GM18870 (cell line): Measurements from ENCODE around the gene CABLES1.

Experiments used
- ATAC-seq: cut with Tn5 transposase; IDR thresholded peaks from one replicate; pipeline ENCODE4 v1.9.1; 2021; ENCODE audit warnings: moderate library complexity; ENCODE audit not compliant: unreplicated experiment

CABLES1 gene

DNA sequence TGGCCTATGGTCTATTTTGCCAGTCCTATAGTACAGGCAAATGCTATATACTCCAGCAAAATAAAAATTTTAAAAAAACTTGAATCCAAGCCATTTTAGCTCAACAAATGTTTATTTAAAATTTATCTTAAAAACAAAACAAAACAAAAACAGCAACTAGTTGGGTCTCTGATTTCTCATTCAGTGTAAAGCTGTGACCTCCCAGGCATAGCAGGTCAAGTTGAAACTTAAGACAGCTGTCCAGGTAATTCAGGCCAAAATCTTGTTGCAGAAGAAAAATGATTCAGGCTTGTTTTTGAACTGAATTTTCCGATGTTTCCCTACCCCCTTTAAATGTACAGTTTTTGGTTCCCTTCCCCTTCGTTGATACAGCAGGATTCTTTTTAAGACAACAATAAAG is 58.5 kb downstream of the CABLES1 start:
- ATAC-seq, result no peak

DNA sequence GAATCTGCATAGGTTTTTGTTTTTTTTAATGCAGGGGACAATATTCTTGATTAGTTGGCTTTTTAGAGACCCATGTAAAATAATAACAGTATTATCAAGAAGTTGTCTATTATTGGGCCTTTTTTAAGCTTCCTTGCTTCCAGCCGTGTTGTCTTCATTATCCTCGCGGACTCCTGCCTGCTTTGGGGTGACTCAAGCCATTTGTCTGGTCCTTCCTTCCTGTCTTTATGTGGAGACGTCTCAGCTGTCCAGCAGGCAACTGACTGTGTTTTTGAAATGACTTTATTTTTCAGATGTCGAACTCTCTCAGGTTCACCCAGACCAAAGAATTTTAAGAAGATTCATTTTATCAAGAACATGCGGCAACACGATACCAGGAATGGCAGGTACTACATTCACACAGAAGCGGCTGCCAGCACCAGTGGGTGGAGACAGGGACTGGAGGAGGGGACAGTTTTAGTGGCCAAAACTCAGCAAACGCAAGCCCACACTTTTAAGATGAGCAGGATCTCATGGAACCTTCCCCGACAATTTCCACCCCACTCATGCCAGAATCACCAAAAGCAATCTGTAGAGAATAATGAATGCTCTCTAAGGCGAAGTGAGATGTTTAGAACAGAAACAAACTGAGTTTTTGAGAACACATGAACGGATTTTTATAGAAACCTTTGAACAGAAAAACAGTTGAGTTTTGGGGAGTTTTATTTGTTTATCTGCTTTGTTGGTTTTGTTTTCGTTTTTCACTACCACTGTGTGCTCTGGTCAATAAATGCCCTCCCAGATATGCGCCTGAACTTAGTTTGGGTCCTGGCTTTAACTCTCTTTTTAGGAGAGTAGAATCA is 59.1 kb downstream of the CABLES1 start:
- no peak for ATAC-seq

DNA sequence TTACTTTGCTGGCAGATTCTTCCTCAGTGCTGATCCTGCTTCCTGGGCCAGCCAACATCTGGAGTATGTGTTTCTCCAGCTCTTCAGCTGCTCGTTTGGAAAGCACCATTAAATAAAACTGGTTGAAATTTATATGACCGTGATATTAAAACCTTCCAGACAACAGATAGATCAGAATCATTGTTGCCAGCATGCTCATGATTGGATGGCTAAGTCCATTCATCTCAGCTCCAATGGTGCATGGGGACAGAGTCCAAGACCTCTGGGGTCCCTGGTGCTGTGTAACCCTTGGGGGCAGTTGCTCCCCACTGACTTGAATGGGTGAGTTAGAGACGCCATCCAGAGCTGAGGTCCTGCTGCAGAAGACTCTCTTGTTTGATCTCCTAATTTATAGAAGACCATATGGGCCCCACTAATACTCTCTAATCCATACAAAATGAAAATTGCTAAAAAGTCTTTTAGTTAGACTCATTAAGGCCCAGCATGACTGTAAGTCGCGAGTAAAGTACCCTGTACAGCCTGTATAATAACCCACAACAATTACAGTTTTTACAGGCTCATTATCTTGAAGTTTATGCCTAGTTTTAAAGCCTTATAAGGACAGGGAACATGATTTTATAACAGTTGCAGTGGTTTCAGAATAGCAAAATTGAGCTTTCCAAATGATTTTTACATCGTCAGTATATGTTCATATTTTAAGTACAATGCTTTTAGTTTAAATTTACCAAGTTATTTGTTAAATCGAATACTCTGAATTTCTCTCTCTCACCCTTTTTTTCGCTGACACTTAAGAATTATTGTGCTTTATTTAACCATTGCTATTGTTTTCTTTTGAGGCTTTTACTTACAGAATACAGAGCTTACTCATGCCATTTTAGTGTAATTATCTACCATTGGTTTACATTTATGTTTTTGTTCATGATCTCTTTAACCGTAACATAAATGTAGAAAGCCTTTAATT is 60.0 kb downstream of the CABLES1 start:
- no peak for ATAC-seq

DNA sequence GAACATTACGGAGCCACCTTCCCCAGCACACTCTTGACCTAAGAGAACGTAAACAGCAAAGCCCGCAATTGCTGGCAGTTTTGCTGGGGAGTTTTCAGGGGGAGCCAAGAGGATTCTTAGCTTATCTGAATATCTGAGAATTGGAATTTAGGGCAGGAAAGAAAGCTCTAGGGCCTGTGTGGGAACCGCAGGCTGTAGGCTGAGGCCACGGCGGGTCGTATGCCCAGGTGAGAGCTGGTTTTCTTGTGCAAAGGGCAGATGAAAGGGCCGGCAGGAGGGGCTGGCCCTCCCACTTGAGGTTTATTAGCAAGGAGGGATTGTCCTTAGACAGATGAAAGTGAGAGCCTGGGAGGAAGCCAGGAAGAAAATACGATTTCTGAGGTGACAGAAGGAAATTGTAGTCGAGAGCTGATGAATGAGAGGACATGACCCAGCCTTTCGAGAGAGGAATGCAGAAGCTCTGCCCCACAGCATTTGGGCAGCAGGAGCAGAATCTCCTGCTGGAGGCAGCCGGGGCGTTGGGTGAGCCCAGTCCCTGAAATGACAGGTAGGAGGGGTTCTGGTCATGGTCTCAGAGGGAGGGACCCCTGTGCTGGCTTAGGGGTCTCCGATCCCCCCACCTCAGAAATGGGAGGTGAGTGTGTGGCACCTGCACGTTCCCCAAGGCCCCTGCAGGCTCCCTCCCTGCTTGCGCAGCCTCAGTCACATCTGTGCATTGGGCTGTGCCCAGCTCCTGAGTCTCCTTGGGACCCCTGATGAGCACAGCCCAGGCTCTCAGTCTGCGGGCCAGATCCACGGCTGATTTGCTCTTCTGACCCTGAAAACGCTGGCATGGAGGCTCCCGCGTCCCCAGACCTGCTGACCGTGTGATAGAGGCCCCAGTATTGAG is 61.1 kb downstream of the CABLES1 start:
- no peak for ATAC-seq

DNA sequence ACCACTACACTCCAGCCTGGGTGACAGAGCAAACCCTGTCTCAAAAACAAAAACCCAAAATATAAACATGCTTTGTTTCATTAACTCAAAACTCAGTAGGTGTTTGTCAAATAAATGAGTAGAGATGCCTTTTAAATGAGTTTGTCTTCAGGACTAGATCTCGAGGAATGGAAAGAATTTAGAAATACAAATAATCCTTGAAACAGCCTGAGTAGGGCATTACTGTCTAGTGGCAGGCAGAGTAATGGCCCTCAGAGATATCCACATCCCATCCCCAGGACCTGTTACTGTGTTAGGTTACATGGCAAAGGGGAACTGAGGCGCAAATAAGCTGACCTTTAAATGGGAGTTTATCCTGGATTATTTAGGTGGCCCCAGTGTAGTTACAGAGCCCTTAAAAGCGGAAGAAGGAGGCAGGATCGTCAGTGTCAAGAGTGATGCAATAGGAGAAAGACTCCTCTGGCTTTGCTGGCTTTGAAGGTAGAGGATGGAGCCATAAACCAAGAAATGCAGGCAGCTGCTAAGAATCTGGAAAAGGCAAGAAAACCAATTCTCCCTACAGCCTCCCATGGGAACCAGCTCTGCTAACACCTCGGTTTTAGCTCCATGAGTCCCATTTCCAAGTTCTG is 63.0 kb downstream of the CABLES1 start:
- no peak for ATAC-seq

DNA sequence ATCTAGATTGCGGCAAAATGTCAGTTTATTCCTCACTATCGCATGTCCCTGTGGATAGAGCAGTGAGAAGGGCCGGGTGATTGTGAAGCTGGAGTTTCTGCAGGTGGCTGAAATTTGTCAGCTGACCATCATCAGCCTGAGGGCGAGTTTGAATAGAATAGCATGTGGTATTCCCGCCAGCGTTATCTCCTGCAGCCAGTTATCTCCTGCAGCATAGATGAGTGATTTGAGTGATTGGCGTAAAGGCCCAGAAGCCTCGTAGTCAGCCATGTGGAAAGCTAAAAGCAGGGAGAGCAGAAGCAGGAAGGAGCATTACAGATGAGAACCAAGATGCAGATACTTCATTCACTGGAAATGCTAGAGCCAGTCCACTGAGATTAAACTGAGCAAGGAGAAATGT is 65.5 kb downstream of the CABLES1 start:
- ATAC-seq, result no peak

DNA sequence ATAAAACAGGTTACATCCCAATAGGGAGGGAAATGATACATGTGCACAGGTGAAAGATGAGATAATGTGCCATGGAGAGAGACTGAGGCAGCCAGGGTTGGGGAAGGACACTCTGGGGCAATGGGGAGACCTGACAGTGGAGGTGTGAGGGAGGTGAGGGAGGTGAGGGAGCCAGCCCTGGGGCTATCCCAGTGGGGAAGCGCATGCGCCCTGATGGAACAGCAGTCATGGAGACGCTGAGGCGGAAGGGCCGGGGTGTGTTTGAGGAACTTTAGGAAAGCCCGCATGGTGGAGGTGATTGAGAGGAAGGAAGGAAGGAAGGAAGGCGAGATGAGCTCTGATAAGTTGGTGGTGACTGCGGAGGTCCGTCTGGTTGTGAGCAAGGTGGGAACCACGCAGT is 66.5 kb downstream of the CABLES1 start:
- ATAC-seq, result no peak

DNA sequence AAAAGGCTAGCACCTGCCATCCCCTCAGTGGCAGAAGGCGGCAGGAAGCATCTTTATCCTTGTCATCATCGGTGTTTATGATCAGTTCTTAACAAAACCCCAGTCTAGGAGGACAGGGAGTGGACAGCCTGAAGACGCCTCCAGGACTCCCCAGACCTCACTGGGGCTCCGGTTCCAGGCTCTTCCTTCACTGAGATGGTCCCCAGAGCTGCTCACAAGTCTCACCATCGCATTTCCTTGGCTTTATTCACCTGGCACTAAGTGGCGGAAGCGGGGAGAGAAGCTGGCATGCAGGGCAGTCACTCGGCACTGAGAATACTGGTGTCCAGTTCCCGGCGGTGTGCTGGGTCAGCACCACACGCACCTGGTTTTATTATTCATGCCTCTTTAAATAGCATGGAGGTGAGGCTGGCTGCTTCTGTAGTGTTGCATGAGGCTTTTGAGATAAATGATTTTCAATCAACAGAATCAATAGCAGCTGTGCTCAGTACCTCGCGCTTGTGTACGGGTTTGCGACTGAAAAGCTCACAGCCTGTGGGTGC is 68.7 kb downstream of the CABLES1 start:
- no peak for ATAC-seq

DNA sequence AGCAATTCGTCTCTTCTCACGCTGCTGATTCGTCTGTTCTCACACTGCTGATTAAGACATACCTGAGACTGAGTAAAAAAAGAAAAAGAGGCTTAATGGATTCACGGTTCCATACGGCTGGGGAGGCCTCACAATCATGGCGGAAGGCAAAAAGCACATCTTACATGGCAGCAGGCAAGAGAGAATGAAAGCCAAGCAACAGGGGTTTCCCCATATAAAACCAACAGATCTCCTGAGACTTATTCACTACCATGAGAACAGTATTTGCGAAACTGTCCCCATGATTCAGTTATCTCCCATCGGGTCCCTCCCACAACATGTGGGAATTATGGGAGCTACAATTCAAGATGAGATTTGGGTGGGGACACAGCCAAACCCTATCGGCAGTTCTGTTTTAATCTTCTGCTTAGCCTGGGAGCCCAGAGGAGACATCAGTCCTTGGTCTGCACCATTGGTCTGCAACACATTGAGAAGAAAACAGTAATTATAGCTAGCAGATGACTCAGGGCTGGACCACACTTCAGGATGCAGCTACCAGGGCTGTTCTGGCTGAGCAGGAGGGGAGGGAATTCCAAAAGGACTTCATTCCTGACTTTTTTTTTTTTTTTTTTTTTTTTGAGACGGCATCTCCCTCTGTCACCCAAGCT is 69.4 kb downstream of the CABLES1 start:
- ATAC-seq, result no peak

DNA sequence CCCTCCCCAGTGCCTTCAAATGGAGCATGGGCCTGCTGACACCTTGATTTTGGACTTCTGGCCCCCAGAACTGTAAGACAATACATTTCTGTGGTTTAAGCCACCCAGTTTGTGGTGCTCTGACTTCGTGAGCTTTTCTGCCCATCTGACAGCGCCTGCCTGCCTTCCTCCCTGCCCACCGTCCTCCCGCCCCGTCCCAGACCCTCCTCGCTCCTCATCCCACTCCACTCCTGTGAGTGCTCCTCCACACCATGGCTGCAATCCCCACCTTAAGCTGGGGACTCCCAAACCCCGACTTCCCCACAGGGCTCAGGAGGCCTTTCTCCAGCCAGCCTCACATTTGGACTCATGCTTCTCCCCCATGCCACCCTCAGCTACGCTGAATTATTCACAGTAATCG is 70.7 kb downstream of the CABLES1 start:
- ATAC-seq, result no peak

DNA sequence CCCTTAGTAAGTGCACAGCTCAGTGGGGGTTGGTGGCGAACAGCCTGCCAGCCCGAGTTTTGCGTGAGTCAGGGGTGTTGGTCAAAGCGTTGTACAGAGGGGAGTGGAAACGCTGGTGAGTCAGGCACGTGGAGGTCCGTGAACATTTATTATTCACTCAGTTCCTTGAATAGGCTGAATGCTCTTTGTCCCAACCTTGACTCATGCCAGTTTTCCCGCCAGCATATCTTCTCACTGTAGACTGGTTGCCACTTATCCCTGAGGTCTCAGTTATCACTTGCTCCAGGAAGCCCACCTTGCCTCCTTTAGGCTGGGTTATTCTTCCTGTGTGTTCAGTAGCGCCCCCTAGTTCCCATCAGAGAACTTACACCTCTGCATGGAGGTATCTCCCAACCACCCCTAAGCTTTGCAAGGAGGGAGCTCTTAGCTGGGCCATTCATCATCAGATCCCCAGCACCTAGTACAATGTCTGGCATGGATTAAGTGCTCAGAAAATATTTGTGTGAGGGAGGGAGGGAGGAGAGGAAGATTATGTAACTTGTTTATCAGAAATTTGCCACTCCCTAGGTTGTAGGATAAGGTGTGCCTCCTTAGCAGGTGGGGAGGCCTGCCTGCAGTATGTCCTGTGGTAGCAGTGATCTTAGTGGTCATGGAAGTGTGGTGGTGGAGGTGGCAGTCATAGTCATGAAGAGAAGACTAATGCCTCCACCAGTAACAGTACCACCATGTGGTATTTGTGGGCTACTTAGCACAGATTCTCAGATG is 72.1 kb downstream of the CABLES1 start:
- ATAC-seq, result no peak

DNA sequence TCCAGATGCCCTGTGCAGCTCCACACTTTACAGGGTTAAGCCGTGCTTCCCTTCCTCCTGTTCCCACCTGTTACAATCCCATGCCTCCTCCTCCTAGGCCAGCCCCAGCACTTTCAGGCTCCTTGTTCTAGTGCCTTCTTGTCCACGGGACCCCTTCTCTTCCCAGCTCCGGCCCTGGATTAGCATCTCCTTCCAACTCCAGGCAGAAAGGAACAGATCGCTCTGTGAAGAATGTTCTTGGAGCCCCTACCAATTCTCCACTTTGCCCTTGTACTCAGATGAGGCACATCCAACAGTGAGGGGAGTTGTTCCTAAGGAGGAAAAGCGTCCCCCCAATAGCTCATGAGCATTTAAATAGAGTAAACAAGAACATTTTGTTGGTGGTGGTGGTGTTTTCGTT is 72.7 kb downstream of the CABLES1 start:
- no peak for ATAC-seq

DNA sequence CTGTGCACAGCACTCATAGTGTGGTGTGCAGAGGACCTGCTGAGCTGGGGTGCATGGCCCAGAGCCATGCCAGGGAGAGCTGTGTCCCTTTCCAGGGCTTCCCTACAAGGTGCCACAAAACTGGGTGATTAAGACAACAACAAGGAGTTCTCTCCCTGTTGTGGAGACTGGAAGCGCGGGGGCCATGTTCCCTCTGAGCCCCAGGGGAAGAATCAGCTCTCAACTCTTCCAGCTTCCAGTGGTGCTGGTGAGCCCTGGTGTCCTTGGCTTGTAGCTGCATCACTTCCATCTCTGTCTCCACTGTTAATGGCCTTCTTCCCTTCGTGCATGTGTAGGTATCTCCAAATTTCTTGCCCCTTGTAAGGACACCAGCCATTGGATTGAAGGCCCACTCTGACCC is 73.3 kb downstream of the CABLES1 start:
- no peak for ATAC-seq

DNA sequence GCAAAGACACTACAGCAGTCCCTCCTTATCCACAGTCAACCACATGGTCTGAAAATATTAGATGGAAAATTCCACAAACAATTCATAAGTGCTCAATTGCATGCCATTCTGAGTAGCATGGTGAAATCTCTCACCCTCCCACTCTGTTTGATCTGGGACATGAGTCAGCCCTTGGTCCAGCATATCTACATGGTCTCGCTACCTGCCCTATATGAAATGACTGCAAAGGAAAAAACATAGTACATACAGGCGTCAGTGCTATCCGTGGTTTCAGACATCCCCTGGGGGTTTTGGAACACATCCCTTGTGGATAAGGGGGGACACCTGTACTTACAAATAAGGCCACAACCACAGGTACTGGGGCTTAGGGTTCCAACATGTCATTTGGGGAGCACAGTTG is 73.7 kb downstream of the CABLES1 start:
- ATAC-seq, result no peak

DNA sequence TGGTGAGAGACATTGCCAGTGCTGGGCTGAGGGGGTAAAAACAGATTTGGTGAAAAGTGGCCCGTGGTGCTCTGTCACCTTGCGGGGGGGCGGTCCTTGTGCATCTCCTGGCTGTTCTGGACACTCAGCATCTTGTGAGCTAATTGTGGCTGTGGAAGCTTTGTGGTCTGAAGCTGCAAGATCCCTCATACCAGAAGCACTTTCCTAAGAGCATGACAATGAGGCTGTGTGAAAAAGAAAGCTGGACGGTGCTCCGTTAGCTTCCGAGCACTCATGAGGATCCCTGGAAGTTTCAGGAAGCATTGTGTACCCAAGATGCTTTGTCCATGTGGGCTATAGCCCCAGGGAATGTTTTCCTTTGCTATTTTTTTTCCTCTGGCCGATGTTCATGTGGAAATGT is 74.5 kb downstream of the CABLES1 start:
- ATAC-seq, result no peak

DNA sequence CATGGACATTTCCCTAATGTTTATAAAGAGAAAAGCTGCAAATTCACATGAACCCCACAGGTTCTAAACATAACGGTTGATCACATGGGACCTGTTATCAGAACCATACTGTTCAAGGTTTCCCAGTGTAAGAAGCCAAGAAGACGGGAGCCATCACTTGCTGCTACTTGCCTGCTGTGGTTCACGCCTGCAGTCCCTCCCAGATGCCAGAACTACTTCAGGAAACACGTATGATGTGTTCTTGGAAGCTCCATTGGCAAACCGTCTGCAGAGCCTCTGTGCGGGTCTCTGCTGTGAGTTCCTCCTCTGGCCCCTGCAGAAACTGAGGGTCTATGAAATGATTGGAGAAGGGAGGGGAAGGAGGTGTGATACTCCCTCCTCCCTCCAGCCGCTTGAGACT is 75.2 kb downstream of the CABLES1 start:
- no peak for ATAC-seq

DNA sequence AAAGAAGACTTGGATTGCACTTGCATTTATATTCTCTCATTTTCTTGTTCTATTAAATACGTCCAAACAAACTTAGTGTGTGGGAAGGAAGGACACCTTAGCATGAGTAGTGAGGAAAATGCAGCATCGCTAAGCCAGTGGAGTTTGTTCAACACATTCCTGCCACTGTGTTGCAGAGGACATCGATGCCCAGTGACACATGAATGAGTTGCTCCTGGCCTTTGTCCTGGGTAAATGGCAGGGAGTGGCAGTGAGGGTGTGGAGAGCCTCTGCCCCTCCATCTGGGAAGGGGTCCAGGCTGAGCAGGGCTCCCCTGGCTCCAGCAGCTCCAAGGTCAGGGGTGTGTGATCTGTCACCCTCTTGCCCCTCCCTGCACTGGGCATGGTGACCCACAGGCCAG is 75.9 kb downstream of the CABLES1 start:
- ATAC-seq, result no peak

DNA sequence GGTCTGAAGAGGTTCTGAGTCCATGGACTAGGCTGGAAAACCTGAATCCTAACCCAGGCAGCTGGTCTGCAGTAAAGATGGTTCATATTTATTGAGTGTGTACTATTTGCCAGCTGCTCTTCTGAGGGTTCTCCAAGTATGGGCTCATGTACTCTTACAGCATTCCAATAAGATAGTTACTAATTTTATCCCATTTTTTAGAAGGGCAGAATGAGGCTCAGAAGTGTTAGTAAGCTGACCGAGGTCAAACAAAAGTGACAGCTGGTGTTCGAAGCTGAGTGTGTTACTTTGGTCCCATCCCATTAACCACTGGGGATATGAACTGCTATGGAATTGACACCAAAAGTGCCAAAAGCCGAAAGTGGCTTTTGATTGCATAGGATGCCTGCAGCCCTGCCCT is 76.9 kb downstream of the CABLES1 start:
- no peak for ATAC-seq

DNA sequence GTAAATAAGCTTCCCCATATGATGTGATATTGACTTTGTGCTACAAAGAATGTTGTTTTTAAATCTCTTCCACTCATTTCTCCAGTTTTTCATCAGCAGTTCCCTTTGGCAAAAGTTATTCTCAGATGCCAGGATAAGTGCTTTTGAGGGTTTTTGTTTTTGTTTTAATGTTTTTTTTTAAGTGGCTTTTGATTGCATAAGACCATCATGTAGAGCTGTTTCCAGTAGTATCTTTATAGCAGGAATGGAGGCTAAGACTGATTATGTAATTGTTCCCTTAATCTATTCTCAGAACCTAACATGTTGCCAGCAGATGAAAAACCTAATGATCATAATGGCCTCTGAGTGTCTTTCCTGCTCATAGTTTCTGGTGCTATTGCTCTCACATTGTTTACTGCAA is 77.9 kb downstream of the CABLES1 start:
- ATAC-seq, result no peak
